Neural cell (in vitro differentiated cells): ENCODE measurements around the gene AFF1.

Experiments
- CTCF ChIP-seq: fragments of 450-650 bp; IDR thresholded peaks from 2 replicates; pipeline ENCODE4 v1.5.1; 2014; ENCODE audit warnings: antibody characterized with exemption, mild to moderate bottlenecking, moderate library complexity; ENCODE audit not compliant: poor library complexity, severe bottlenecking
- EP300 ChIP-seq: fragments of 450-650 bp; conservative IDR thresholded peaks from 2 replicates; pipeline ENCODE4 v1.6.1; 2014; ENCODE audit warnings: antibody characterized with exemption, mild to moderate bottlenecking, moderate library complexity; ENCODE audit not compliant: poor library complexity, severe bottlenecking
- MXI1 ChIP-seq: fragments of 450-650 bp; conservative IDR thresholded peaks from 2 replicates; pipeline ENCODE4 v1.6.1; 2014; ENCODE audit warnings: antibody characterized with exemption, mild to moderate bottlenecking; ENCODE audit not compliant: poor library complexity, severe bottlenecking
- POLR2AphosphoS5 ChIP-seq: IDR thresholded peaks from 2 replicates; pipeline ENCODE4 v1.6.1; 2012
- RAD21 ChIP-seq: fragments of 450-650 bp; conservative IDR thresholded peaks from 2 replicates; pipeline ENCODE4 v1.6.1; 2014; ENCODE audit warnings: antibody characterized with exemption, mild to moderate bottlenecking, moderate library complexity

- TF ChIP-seq CTCF (no peak), POLR2AphosphoS5 (no peak), MXI1 (no peak), EP300 (no peak), RAD21 (no peak)
Measured at GRCh38 chr4:86975927-86976326, 41.1 kb downstream of the AFF1 start.
